GM19238 (cell line): ENCODE data around the gene NF2.
"Not testable (repeated sequence)": the region's sequence is repeated elsewhere in the genome, so short reads cannot be mapped to it uniquely, and the experiment has no call there.

Experiments
- DNase-seq: peaks from one replicate; pipeline ENCODE4 v3.0.0; 2011; ENCODE audit warnings: low spot score; ENCODE audit not compliant: insufficient read length

NF2 gene

DNA sequence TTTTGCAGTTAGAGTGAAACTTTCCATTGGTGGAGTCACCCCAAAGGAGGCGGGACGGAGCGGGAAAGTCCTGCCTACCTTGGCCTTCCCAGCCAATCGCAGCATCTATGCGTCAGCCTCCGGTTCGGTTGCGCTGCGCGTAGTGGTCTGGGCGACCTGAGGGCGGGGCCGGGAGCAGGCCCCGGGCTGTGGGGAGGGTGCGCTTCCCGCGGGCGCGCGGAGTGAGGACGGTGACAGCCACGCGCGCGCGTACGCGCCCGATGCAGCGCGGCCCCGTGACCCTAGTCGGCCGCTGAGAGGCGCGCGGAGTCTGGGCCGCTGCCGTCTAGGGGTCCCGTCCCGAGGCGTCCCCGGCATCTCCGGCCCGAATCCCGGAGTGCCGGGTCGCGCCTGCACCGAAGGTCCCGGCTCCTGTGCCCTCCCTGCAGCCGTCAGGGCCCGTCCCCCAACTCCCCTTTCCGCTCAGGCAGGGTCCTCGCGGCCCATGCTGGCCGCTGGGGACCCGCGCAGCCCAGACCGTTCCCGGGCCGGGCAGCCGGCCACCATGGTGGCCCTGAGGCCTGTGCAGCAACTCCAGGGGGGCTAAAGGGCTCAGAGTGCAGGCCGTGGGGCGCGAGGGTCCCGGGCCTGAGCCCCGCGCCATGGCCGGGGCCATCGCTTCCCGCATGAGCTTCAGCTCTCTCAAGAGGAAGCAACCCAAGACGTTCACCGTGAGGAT lies at the start of gene NF2:
Gene NF2, plus strand, starts transcription at position 276 of the 718 bp plus-strand sequence. Its CDS starts 366 bp downstream, at position 642.
- DNase-seq, result peak; percentile 98

DNA sequence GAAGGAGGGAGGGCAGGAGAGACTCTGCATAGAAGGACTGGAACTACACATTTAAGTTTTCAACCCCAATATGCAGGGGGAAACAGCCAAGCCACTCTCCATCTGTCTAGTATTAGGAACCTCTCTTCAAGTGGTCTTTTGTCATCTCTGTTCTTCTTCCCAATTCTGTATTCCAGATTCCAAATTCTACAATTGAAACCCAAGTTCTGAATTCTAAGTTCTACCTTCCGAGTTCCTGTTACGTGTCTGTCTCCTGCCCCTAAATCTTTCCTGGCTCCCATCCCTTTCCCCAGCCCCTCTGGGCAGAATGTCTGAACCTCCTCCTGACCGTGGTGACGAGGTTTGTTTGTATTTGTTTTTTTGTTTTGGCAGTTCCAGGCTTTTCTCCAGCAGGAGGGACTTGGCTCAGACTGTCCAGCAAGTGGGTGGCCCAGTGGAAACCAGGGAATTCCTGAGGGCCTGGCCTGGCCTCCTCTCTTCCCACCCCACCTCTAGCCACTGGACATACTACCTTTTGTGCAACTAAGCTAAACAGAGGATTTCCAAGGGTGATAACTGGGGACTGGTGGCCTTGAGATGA lies 48.3 kb upstream of the NF2 start:
- no peak for DNase-seq

- no peak for DNase-seq
Observed at GRCh38 chr22:29559030-29559429, 44.4 kb upstream of the NF2 start.

DNA sequence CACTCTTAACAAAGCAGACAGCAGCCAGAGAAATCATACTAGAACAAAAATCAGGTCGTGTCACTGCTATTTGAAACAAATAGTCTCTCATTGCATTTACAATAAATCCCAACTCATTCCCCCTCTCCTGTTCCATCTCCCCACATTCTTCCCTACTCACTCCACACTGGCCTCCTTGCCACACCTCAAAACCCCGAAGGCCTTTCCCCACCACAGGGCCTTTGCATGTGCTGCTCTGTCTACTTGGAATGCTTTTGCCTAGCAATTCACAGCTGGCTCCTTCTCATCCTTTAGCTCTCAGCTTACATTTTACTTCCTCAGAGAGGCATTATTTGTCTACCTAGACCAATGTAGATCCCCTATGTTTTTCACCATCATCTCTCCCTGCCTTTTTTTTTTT lies 43.6 kb upstream of the NF2 start:
- DNase-seq, result no peak

GRCh38 chr22:29563652-29564460 lies 39.6 kb upstream of the NF2 start:
- no peak for DNase-seq

- DNase-seq, result not testable (repeated sequence)
Observed at GRCh38 chr22:29566513-29566912, 36.9 kb upstream of the NF2 start.

- no peak for DNase-seq
Observed at GRCh38 chr22:29567338-29567737, 36.1 kb upstream of the NF2 start.

DNA sequence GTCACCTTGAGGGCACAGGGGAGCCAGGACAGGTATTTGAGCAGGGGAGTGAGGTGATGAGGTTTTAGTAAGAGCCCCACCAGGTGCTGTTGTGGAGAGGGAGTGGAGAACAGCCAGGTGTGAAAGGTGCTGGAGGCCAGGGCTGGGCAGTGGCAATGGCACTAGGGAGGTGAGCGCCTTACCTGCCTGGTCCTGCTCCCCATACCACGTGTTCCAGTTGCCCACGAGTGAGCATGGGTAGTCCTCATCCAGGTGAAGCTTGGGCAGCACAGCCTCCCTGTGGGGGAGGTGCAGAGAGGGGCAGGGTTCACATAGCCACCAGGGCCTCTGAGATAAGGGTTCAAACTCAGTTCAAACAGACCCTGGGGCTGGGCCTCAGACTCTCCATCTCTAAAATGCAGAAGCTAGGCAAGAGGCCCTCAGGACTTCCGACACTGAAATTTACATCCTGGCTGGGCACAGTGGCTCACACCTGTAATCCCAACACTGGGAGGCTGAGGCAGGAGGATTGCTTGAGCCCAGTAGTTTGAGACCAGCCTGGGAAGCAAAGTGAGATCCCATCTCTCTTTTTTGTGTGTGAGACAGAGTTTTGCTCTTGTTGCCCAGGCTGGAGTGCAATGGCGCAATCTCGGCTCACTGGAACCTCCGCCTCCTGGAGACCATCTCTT lies 34.3 kb upstream of the NF2 start:
- no peak for DNase-seq

DNA sequence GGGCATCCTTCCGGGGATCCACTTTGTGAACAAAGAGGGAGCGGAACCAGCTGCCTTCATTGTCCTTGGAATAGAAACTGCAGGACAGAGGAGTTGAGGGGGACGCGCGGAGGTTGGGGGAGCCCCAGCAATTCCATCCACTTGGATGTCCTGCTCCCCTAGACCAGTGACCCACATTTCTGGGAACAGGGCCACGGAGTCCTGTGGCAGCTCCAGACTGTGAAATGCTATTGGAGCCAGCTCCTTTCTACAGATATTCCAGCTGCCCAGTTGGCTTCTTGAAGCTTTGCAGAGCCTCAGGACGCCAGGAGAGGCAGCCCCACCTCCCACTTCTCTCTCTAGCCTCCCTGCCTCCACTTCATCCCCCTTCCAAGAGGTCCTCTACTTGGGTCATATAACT lies 33.0 kb upstream of the NF2 start:
- DNase-seq, result no peak

DNA sequence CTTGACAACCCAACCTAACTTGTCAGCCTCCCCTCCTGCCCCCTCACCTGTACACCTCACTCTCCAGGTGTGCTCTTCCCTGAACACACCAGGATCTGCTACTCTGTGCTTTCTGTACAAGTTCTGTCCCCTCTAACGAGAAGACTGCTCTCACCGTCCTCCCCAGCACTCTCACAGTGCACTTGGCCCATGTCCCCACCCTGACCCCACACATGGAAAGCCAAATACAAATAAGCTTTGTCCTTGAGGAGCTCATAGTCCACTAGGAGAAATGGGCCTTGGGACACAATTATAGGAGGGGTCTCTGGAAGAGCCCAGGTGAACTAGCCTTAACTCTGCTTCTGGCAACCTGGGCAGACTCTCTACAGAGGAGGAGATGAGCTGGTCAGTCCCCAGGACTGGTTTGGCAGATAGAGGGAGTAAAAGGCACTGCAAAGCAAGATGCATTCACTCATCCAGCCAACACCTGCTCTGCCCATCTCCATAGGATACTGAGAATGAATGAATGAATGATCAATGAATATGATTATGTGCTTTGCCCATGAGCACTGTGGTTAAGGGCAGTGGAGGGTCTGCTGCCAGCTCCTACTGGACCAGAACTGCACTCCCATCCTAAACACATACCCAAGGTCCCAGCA lies 32.4 kb upstream of the NF2 start:
- no peak for DNase-seq

DNA sequence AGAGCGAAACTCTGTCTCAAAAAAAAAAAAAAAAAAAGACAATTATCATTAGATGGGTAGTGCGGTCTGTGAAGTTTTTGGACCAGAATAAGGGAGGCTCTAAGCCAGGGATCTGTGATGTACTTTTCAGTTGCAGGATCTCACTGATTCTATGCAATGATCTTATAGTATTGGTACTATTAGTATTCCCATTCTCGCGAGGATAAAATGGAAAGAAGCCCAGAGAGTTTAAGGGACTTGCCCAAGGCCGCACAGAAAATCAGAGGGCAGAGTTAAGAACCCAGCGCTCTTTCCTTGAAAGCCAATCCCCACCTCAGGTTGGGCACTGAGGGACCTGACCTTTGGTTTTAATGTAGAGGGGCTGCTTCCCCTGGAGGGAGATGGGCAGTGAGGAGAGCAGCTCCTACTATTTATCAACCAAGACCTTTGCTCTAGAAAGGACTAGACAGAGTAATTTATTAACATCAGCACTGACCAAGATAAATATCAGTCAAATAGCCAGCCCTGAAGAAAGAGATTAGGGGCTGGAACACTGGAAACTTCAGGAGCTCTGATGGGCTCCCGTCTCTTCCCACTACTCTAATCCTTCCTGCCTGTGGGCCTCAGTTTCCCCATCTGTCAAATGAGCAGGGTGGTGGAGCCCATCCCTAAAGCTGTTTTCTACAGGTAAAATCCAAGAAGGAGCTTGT lies 28.5 kb upstream of the NF2 start:
- DNase-seq, result no peak

- DNase-seq, result no peak
Observed at GRCh38 chr22:29578462-29579200, 24.8 kb upstream of the NF2 start.

DNA sequence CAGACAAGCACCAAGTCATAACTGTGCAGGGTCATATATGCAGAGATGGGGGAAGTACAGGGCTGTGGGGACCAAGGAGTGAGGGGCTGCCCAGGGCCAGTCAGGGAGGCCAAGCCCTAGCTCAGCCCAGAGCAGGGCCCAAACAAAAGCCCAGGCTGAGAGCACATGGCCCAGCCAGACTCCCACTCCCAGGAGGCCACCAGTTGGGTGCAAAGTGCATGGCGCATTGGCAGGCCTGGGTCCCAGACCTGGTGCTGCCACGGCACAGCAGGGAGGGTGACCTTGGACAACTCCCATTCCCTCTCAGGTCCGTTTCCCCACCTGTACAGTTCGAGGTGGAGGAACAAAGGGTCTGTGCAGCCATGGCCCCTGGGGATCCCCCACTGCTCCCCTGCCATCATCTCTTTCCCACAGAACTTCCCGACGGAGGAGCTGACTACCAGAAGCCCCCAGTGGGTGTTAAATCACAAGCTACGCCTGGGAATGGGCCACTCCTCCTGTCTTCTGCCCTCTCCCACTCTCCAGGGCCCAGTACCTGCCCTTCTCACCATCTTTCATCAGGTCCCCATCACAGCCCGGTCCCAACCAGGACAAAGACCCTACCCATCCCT lies 23.1 kb upstream of the NF2 start:
- DNase-seq, result peak; percentile 13

DNA sequence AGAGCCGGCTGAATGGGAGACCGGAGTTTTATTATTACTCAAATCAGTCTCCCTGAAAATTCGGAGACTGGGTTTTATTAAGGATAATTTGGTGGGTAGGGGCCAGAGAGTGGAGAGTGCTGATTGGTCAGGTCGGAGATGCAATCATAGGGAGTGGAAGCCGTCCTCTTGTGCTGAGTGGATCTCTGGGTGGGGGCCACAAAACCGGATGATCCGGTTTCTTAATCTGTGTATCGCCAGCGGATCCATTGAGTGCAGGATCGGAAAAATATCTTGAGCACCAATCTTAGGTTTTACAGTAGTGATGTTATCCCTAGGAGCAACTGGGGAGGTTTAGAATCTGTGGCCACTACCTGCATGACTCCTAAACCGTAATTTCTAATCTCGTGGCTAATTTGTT lies 21.6 kb upstream of the NF2 start:
- no peak for DNase-seq

GRCh38 chr22:29584975-29585374 lies 18.5 kb upstream of the NF2 start:
- no peak for DNase-seq

DNA sequence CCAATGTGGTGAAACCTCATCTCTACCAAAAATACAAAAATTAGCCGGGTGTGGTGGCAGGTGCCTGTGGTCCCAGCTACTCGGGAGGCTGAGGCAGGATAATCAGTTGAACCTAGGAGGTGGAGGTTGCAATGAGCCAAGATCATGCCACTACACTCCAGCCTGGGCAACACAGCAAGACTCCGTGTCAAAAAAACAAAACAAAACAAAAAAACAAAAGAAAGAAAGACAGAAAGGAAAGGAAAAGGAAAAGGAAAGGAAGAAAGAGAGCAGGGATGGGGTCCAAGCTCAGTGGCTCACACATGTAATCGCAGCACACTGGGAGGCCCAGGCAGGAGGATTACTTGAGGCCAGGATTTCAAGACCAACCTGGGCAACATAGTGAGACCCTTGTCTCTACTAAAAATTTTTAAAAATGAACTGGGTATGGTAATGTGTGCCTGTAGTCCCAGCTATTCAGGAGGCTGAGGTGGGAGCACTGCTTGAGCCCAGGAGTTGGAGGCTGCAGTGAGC lies 17.2 kb upstream of the NF2 start:
- not testable (repeated sequence) for DNase-seq

DNA sequence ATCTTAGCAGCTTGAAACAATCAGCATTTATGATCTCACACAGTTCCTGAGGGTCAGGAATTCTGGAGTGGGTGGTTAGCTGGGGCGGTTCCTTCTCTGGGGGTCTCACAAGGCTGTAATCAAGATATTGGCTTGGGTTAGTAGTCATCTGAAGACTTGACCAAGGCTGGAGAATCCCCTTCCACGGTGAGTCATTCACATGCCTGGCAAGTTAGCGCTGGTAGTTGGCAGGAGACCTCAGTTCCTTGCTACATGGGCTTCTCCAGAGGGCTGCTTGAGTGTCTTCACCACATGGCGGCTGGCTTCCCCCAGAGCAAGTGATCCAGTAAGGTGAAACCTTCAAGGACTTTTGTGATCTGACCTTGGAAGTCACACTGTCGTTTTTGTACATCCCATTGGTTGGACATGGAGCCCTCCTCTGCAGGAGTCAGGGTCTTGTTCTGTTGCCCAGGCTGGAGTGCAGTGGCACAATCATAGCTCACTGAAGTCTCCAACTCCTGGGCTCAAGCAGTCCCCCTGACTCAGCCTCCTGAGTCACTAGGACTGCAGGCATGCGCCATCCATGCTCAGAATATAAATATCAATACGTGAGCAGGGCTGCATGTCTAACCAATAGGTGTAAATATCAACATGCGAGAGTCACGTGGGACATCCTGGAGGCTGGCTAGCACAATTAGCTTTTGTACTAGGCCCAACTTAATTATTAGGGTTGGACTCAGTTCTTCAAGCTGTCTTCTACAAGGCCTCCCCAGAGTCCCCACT lies 15.3 kb upstream of the NF2 start:
- DNase-seq, result no peak

- no peak for DNase-seq
Observed at GRCh38 chr22:29593923-29594322, 9.5 kb upstream of the NF2 start.

DNA sequence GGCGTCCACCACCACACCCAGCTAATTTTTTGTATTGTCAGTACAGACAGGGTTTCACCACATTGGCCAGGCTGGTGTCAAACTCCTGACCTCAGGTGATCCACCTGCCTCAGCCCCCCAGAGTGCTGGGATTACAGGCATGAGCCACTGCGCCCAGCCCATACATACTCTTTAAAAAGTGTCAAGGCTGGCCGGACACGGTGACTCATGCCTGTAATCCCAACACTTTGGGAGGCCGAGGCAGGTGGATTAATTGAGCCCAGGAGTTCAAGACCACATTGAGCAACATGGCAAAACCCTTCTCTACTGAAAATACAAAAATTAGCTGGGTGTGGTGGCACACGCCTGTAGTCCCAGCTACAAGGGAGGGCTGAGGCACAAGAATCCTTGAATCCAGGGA lies 9.0 kb upstream of the NF2 start:
- not testable (repeated sequence) for DNase-seq
